Spinal cord (tissue), 10 donors: Measurements from ENCODE around the gene HDAC2. TPM values are rescaled to one million over a fixed set of nuclear protein-coding genes. Genes with fewer than 3 reads are reported as not detected.

ENCODE experiments used
- DNase-seq, 6 donors: peaks; one replicate each; pipeline versions ENCODE4 v3.0.0 to v3.0.0-alpha.2; 2013 to 2015; ENCODE audit warnings: low spot score in 6 of 6, low read depth in 4 of 6
- H3K27ac ChIP-seq: one replicate; pipeline ENCODE4 v1.5.1; 2013; ENCODE audit warnings: low read depth, low read length, control low read depth
- H3K27me3 ChIP-seq: one replicate; pipeline ENCODE4 v1.6.1; 2013; ENCODE audit warnings: low read length; ENCODE audit not compliant: control insufficient read depth, insufficient read depth
- H3K36me3 ChIP-seq: one replicate; pipeline ENCODE4 v1.6.1; 2013; ENCODE audit warnings: low read length; ENCODE audit not compliant: control insufficient read depth, insufficient read depth
- H3K4me1 ChIP-seq: one replicate; pipeline ENCODE4 v1.6.1; 2013; ENCODE audit warnings: low read length; ENCODE audit not compliant: control insufficient read depth, insufficient read depth
- H3K4me3 ChIP-seq: one replicate; pipeline ENCODE4 v1.5.1; 2013; ENCODE audit warnings: low read depth, low read length, control low read depth
- H3K9me3 ChIP-seq: one replicate; pipeline ENCODE4 v1.6.1; 2013; ENCODE audit warnings: low read length; ENCODE audit not compliant: control insufficient read depth, insufficient read depth
- WGBS: methylation state at CpG from one replicate; pipeline ENCODE4 v1.1.5; 2013; ENCODE audit warnings: missing lambda C conversion rate; ENCODE audit not compliant: insufficient coverage; 5-methylcytosine and 5-hydroxymethylcytosine counted together
- polyA plus RNA-seq, 2 donors: library from polyadenylated mRNA; unstranded; fragments of 120-200 nt; gene quantifications; one replicate each; pipeline ENCODE4 v1.2.1, GENCODE V29; 2013; ENCODE audit not compliant: insufficient read length in 2 of 2
- total RNA-seq, 2 donors: library from RNA; depleted of rRNA in 1 of 2; stranded (reverse); fragments of 120-200 nt in 1 of 2; fragments of >200 nt in 1 of 2; gene quantifications; one replicate each; pipeline versions ENCODE4 v1.2.3 to v1.2.4, GENCODE V29; 2013 to 2014
- donor health status: healthy.

Gene HDAC2
- total and polyA plus RNA-seq, 4 donors: 69.3 to 207 (median 155) TPM

- 73% methylated on average over 1 of the region's 4 CpGs for WGBS
- H3K4me3 ChIP-seq: no peak overlapping the region
- peak in 3 of 6 donors; percentile 29 to 78 (median 42) for DNase-seq
- no peaks in the 10 kb centered on the region for H3K27me3 ChIP-seq
- H3K4me1 ChIP-seq: no peaks in the 10 kb centered on the region
- no peaks in the 10 kb centered on the region for H3K9me3 ChIP-seq
- H3K27ac ChIP-seq: no peak overlapping the region
- no peaks in the 10 kb centered on the region for H3K36me3 ChIP-seq
These were observed 10.1 kb upstream of the HDAC2 start for GRCh38 chr6:113980937-113981554.

- Histone ChIP-seq H3K27me3 (no peaks in the 10 kb centered on the region), H3K27ac (no peak overlapping the region), H3K4me3 (no peak overlapping the region), H3K4me1 (no peaks in the 10 kb centered on the region), H3K36me3 (no peaks in the 10 kb centered on the region), H3K9me3 (no peaks in the 10 kb centered on the region)
- WGBS: no CpG with 5 or more reads among the region's 1 CpG
- DNase-seq: no peak
These were observed 9.0 kb upstream of the HDAC2 start for GRCh38 chr6:113979937-113980336.

- Histone ChIP-seq H3K27ac (no peak overlapping the region), H3K36me3 (no peaks in the 10 kb centered on the region), H3K4me1 (no peaks in the 10 kb centered on the region), H3K4me3 (no peak overlapping the region), H3K9me3 (no peaks in the 10 kb centered on the region), H3K27me3 (no peaks in the 10 kb centered on the region)
- WGBS: 58% methylated on average over 2 of the region's 3 CpGs
- DNase-seq: no peak
These were observed 7.2 kb upstream of the HDAC2 start for GRCh38 chr6:113978084-113978675.

DNA sequence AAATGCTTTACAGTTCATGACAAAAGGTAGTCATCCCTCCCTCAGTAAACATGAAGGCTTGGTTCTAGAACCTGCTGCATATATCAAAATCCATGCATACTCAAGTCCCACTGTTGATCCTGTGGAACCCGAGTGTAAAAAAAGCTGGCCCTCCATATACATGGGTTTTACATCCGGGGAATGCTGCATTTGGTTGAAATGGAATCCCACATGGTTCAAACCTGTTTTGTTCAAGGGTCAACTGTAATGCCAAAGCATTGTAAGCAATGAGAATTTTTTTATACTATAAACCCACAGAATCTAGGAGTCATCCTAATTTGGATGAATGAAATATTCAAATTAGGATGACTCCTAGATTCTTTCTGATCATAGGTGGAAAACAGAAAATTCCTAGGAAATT is 5.9 kb upstream of the HDAC2 start:
- Histone ChIP-seq H3K36me3 (no peaks in the 10 kb centered on the region), H3K4me1 (no peaks in the 10 kb centered on the region), H3K9me3 (no peaks in the 10 kb centered on the region), H3K27me3 (no peaks in the 10 kb centered on the region), H3K27ac (no peak overlapping the region), H3K4me3 (no peak overlapping the region)
- DNase-seq: no peak
- no CpG with 5 or more reads among the region's 2 CpGs for WGBS

DNA sequence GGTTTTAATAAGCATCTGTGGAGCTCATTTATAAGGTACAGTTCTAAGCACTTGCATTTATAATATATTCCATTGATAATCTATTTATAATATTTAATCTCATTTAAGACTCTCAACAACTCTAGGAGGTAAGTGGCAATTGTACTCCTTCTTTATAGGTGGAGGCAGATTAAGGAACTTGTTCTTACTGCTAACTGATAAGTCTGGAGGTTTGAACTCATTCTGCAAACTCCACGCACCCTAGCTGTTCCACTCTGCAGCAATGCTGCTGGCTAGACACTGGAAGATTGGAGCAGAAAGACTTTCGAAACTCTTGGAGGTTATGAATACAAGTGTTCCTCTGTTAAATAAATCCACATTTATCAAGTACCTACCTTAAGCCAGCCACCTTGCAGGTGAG is 793 bp upstream of the HDAC2 start:
- H3K4me1 ChIP-seq: no peaks in the 10 kb centered on the region
- no peak overlapping the region for H3K27ac ChIP-seq
- peak overlapping the region; percentile 99 for H3K4me3 ChIP-seq
- no peak for DNase-seq
- H3K27me3 ChIP-seq: no peaks in the 10 kb centered on the region
- H3K36me3 ChIP-seq: no peaks in the 10 kb centered on the region
- no CpG with 5 or more reads among the region's 2 CpGs for WGBS
- H3K9me3 ChIP-seq: no peaks in the 10 kb centered on the region

- DNase-seq: peak; percentile 39 to 90 (median 54)
- Histone ChIP-seq H3K27me3 (no peaks in the 10 kb centered on the region), H3K27ac (peak overlapping the region; percentile 98), H3K4me3 (peak overlapping the region; percentile 99), H3K9me3 (no peaks in the 10 kb centered on the region), H3K36me3 (no peaks in the 10 kb centered on the region), H3K4me1 (no peaks in the 10 kb centered on the region)
- 0% methylated on average over 62 of the region's 70 CpGs for WGBS
These were observed 802 bp downstream of the HDAC2 start for GRCh38 chr6:113969888-113970804.

- peak in 2 of 6 donors; percentile 14 to 23 for DNase-seq
- 22% methylated on average over 5 of the region's 6 CpGs for WGBS
These were observed 2.5 kb downstream of the HDAC2 start for GRCh38 chr6:113968472-113968871.

DNA sequence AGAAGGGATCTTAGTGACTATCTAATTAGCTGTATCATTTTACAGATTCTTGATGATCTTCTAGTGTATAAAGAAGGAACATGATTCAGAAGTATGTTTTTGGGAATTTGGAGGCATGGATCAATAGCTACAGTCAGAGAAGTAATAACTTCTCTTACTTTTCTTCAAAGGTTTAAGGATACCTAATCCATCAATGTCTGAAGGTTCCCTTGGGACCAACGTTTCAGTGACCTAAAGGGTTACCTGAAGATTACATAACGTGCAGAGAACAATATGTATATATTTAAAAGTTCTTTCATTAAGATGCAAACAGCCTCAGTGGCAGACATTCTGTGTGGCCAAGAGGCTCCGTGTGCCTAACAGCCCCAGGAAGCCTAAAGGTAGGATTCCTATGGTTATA is 3.2 kb downstream of the HDAC2 start:
- Histone ChIP-seq H3K27ac (no peak overlapping the region), H3K27me3 (no peaks in the 10 kb centered on the region), H3K9me3 (no peaks in the 10 kb centered on the region), H3K4me1 (no peaks in the 10 kb centered on the region), H3K36me3 (no peaks in the 10 kb centered on the region), H3K4me3 (peak overlapping the region; percentile 3)
- DNase-seq: peak in 1 of 6 donors; percentile 68
- no CpG with 5 or more reads among the region's 3 CpGs for WGBS

More at GRCh38 chr6:113968472-113968871, 2.5 kb downstream of the HDAC2 start:
- H3K36me3 ChIP-seq: no peaks in the 10 kb centered on the region
- no peak overlapping the region for H3K27ac ChIP-seq
- H3K27me3 ChIP-seq: no peaks in the 10 kb centered on the region
- H3K9me3 ChIP-seq: no peaks in the 10 kb centered on the region
- H3K4me3 ChIP-seq: peak overlapping the region; percentile 99
- no peaks in the 10 kb centered on the region for H3K4me1 ChIP-seq

DNA sequence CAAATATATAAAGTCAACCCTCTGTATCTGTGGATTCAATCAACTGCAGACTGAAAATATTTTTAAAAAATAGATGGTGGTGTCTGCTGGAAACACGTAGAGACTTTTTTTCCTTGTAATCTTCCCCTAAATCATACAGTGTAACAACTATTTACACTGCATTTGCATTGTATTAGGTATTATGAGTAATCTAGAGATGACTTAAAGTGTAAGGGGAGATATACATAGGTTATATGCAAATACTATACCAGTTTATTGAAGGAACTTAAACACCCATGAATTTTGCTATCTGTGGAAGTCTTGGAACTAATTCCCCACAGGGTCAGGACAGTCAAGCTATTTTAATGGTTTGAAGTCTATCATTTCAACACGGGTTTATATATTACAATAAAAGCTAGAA is 10.2 kb downstream of the HDAC2 start:
- Histone ChIP-seq H3K36me3 (no peaks in the 10 kb centered on the region), H3K9me3 (no peaks in the 10 kb centered on the region), H3K4me1 (no peaks in the 10 kb centered on the region), H3K4me3 (no peak overlapping the region), H3K27ac (no peak overlapping the region), H3K27me3 (no peaks in the 10 kb centered on the region)
- WGBS: no CpG with 5 or more reads among the region's 2 CpGs
- DNase-seq: no peak
